HL-60 (cell line): ENCODE data around the gene C10orf105.

Experiments
- DNase-seq, 2 experiments: peaks; one replicate each; pipeline ENCODE4 v3.0.0-alpha.2; 2010 to 2020; ENCODE audit warnings: low read depth in 1 of 2, low spot score in 1 of 2
- H3K27ac ChIP-seq: fragments of 250-450 bp; sonication (Bioruptor Pico); replicated peaks from 2 replicates; pipeline ENCODE4 v1.5.1; 2020; ENCODE audit warnings: mild to moderate bottlenecking, moderate library complexity
- H3K27me3 ChIP-seq: fragments of 250-450 bp; sonication (Bioruptor Pico); 2 replicates; pipeline ENCODE4 v1.5.1; 2021; ENCODE audit warnings: mild to moderate bottlenecking, moderate library complexity; ENCODE audit not compliant: insufficient read depth, poor library complexity, severe bottlenecking
- H3K4me3 ChIP-seq: replicated peaks from 2 replicates; pipeline ENCODE4 v1.5.1; 2011; ENCODE audit warnings: mild to moderate bottlenecking, control low read depth, low read length; ENCODE audit not compliant: insufficient read depth
- CTCF ChIP-seq: IDR thresholded peaks from one replicate; pipeline ENCODE4 v1.5.1; 2011; ENCODE audit warnings: low read length, control low read depth, inconsistent platforms; ENCODE audit not compliant: insufficient read depth
- GABPA ChIP-seq: IDR thresholded peaks from 2 replicates; pipeline ENCODE4 v1.6.1; 2012; ENCODE audit warnings: low read depth
- POLR2AphosphoS5 ChIP-seq: IDR thresholded peaks from 2 replicates; pipeline ENCODE4 v1.6.1; 2012; ENCODE audit warnings: low read depth
- REST ChIP-seq: IDR thresholded peaks from 2 replicates; pipeline ENCODE4 v1.6.1; 2012; ENCODE audit warnings: low read depth; ENCODE audit not compliant: insufficient replicate concordance
- SPI1 ChIP-seq: IDR thresholded peaks from 2 replicates; pipeline ENCODE4 v1.6.1; 2012; ENCODE audit warnings: low read depth, mild to moderate bottlenecking, borderline replicate concordance

C10orf105 gene

DNA sequence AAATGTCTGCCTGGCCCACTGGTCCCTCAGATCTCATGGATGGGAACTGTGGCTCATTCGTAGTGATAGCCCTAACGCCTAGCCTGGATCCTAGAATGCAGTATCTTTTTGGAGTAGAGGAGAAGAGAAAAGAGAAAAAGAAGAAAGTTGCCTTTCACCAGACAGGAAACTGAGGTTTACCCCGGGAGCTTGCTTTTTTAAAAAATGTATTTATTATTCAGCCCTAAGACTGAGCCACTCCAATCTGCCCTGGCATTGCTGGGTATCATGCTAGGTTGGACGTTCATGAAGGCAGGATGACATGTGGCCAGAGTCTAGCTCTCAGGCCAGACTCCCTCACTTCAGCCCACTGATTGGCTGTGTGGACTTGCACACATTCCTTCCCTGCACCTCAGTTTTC, 21.5 kb upstream of the C10orf105 start:
- TF ChIP-seq CTCF (no peak), SPI1 (no peak), POLR2AphosphoS5 (no peak), REST (no peak), GABPA (no peak)
- H3K27me3 ChIP-seq, result no peaks in the 10 kb centered on the region
- H3K27ac ChIP-seq, result no peak overlapping the region
- H3K4me3 ChIP-seq, result no peak overlapping the region
- no peak for DNase-seq

GRCh38 chr10:71740069-71740653, 20.6 kb upstream of the C10orf105 start:
- TF ChIP-seq POLR2AphosphoS5 (no peak), SPI1 (no peak), GABPA (no peak), REST (no peak), CTCF (no peak)
- Histone ChIP-seq H3K4me3 (no peak overlapping the region), H3K27me3 (no peaks in the 10 kb centered on the region), H3K27ac (no peak overlapping the region)
- DNase-seq, result peak in 1 of 2 experiments; percentile 78

GRCh38 chr10:71739358-71739900, 19.9 kb upstream of the C10orf105 start:
- no peak overlapping the region for H3K4me3 ChIP-seq
- TF ChIP-seq POLR2AphosphoS5, result no peak
- TF ChIP-seq REST, result no peak
- TF ChIP-seq CTCF, result no peak
- TF ChIP-seq GABPA, result no peak
- TF ChIP-seq SPI1, result no peak
- no peak overlapping the region for H3K27ac ChIP-seq

More at GRCh38 chr10:71739358-71739900, 19.9 kb upstream of the C10orf105 start:
- no peaks in the 10 kb centered on the region for H3K27me3 ChIP-seq
- DNase-seq, result no peak
